WERI-Rb-1 (cell line): Measurements from ENCODE around the gene MBD4.
"Not testable (repeated sequence)": the region's sequence is repeated elsewhere in the genome, so short reads cannot be mapped to it uniquely, and the experiment has no call there.

ENCODE experiments used
- DNase-seq: peaks from one replicate; pipeline ENCODE4 v3.0.0-alpha.2; 2020
- H3K27ac ChIP-seq: fragments of 250-450 bp; sonication (Bioruptor Pico); 2 replicates; pipeline ENCODE4 v1.5.1; 2020; ENCODE audit warnings: mild to moderate bottlenecking, moderate library complexity
- H3K27me3 ChIP-seq: fragments of 250-450 bp; sonication (Bioruptor Pico); 2 replicates; pipeline ENCODE4 v1.5.1; 2021; ENCODE audit warnings: mild to moderate bottlenecking, low read depth, moderate library complexity; ENCODE audit not compliant: insufficient read depth, severe bottlenecking
- H3K36me3 ChIP-seq: fragments of 250-450 bp; sonication (Bioruptor Pico); 2 replicates; pipeline ENCODE4 v1.5.1; 2020; ENCODE audit warnings: mild to moderate bottlenecking, moderate library complexity
- H3K4me3 ChIP-seq: 2 replicates; pipeline ENCODE4 v1.5.1; 2011; ENCODE audit warnings: low read depth, mild to moderate bottlenecking, control low read depth, low read length
- H3K9me3 ChIP-seq: fragments of 250-450 bp; sonication (Bioruptor Pico); 2 replicates; pipeline ENCODE4 v1.5.1; 2021; ENCODE audit warnings: mild to moderate bottlenecking, moderate library complexity; ENCODE audit not compliant: severe bottlenecking
- CTCF ChIP-seq: IDR thresholded peaks from 2 replicates; pipeline ENCODE4 v1.5.1; 2011; ENCODE audit warnings: low read depth, mild to moderate bottlenecking, control low read depth, inconsistent platforms, low read length

Gene MBD4

GRCh38 chr3:129402210-129402609 lies 37.5 kb downstream of the MBD4 start:
- Histone ChIP-seq H3K27ac (peak overlapping the region; percentile 37), H3K9me3 (peaks cover 3% of the 10 kb centered on the region), H3K36me3 (peaks cover 4% of the 10 kb centered on the region), H3K27me3 (no peaks in the 10 kb centered on the region), H3K4me3 (no peak overlapping the region)
- no peak for TF ChIP-seq CTCF
- DNase-seq, result no peak

- TF ChIP-seq CTCF, result no peak
- peak overlapping the region; percentile 90; the same call in 1 of the 2 replicates for H3K4me3 ChIP-seq
Measured at GRCh38 chr3:129399895-129400357, 39.8 kb downstream of the MBD4 start.

GRCh38 chr3:129399145-129399894 lies 40.4 kb downstream of the MBD4 start:
- peak; percentile 69 for TF ChIP-seq CTCF
- peak; percentile 84 for DNase-seq
- Histone ChIP-seq H3K9me3 (peaks cover 3% of the 10 kb centered on the region), H3K36me3 (peaks cover 16% of the 10 kb centered on the region), H3K27ac (peak overlapping the region; percentile 94), H3K27me3 (no peaks in the 10 kb centered on the region), H3K4me3 (peak overlapping the region; percentile 90)

More at GRCh38 chr3:129399895-129400357, 39.8 kb downstream of the MBD4 start:
- Histone ChIP-seq H3K9me3 (peaks cover 3% of the 10 kb centered on the region), H3K36me3 (peaks cover 16% of the 10 kb centered on the region), H3K27me3 (no peaks in the 10 kb centered on the region), H3K27ac (peak overlapping the region; percentile 94)
- DNase-seq, result no peak

GRCh38 chr3:129398803-129399144 lies 41.0 kb downstream of the MBD4 start:
- Histone ChIP-seq H3K4me3 (peak overlapping the region; percentile 90), H3K9me3 (peaks cover 3% of the 10 kb centered on the region), H3K36me3 (peaks cover 16% of the 10 kb centered on the region), H3K27ac (peak overlapping the region; percentile 94), H3K27me3 (no peaks in the 10 kb centered on the region)
- peak; percentile 86 for DNase-seq
- no peak for TF ChIP-seq CTCF

- DNase-seq, H3K9me3 ChIP-seq, H3K27me3 ChIP-seq, H3K4me3 ChIP-seq, H3K27ac ChIP-seq: not testable (repeated sequence)
- H3K36me3 ChIP-seq, result peaks cover 36% of the 10 kb centered on the region
Measured at GRCh38 chr3:129393760-129394564, 45.8 kb downstream of the MBD4 start.

- no peaks in the 10 kb centered on the region for H3K9me3 ChIP-seq
- H3K4me3 ChIP-seq, result no peak overlapping the region
- H3K36me3 ChIP-seq, result peaks cover 38% of the 10 kb centered on the region
- DNase-seq, result no peak
- TF ChIP-seq CTCF, result no peak
- no peak overlapping the region for H3K27ac ChIP-seq
- H3K27me3 ChIP-seq, result no peaks in the 10 kb centered on the region
Measured at GRCh38 chr3:129393271-129393670, 46.5 kb downstream of the MBD4 start.

GRCh38 chr3:129392106-129392887 lies 47.5 kb downstream of the MBD4 start:
- H3K4me3 ChIP-seq, DNase-seq, H3K9me3 ChIP-seq, H3K27ac ChIP-seq, H3K27me3 ChIP-seq: not testable (repeated sequence)
- peaks cover 38% of the 10 kb centered on the region for H3K36me3 ChIP-seq

- H3K36me3 ChIP-seq, result peaks cover 38% of the 10 kb centered on the region
- H3K9me3 ChIP-seq, DNase-seq, H3K27me3 ChIP-seq, H3K4me3 ChIP-seq, H3K27ac ChIP-seq: not testable (repeated sequence)
Measured at GRCh38 chr3:129391583-129391982, 48.2 kb downstream of the MBD4 start.
